HL-60/S4 treated with phorbol 12-myristate 13-acetate at 8.2 ng/mL for 4 days and 3 days (cell line): ENCODE measurements around the gene RASAL1.

Experiments used
- in situ Hi-C: fragments of 300-500 bp; cut with MboI; formaldehyde crosslinking; loops from 2 replicates; pipeline ENCODE4 v1.15.0; 2022; ENCODE audit warnings: low sequenced_read_pairs

The RASAL1 gene

GRCh38 chr12:113099364-113099763, 36.2 kb downstream of the RASAL1 start:
- in situ Hi-C loops, result no loop called here

GRCh38 chr12:113098441-113099028, 37.0 kb downstream of the RASAL1 start:
- in situ Hi-C loops, result no loop called here

GRCh38 chr12:113097716-113098440, 37.7 kb downstream of the RASAL1 start:
- in situ Hi-C loops, result no loop called here

- in situ Hi-C loops, result no loop called here
Observed at GRCh38 chr12:113096675-113097461, 38.7 kb downstream of the RASAL1 start.

GRCh38 chr12:113095405-113095804, 40.2 kb downstream of the RASAL1 start:
- in situ Hi-C loops, result no loop called here

- in situ Hi-C loops, result no loop called here
Observed at GRCh38 chr12:113094738-113095137, 40.8 kb downstream of the RASAL1 start.

- in situ Hi-C loops, result no loop called here
Observed at GRCh38 chr12:113093409-113094101, 42.0 kb downstream of the RASAL1 start.

- in situ Hi-C loops, result no loop called here
Observed at GRCh38 chr12:113092607-113093408, 42.8 kb downstream of the RASAL1 start.

- in situ Hi-C loops, result no loop called here
Observed at GRCh38 chr12:113091506-113091905, 44.1 kb downstream of the RASAL1 start.

GRCh38 chr12:113090740-113091139, 44.8 kb downstream of the RASAL1 start:
- in situ Hi-C loops, result no loop called here

- in situ Hi-C loops, result no loop called here
Observed at GRCh38 chr12:113089839-113090238, 45.7 kb downstream of the RASAL1 start.

- in situ Hi-C loops, result no loop called here
Observed at GRCh38 chr12:113088971-113089756, 46.4 kb downstream of the RASAL1 start.

- in situ Hi-C loops, result no loop called here
Observed at GRCh38 chr12:113088037-113088436, 47.5 kb downstream of the RASAL1 start.

GRCh38 chr12:113087193-113087592, 48.4 kb downstream of the RASAL1 start:
- in situ Hi-C loops, result no loop called here

GRCh38 chr12:113086249-113087164, 49.1 kb downstream of the RASAL1 start:
- in situ Hi-C loops, result no loop called here

GRCh38 chr12:113083863-113084435, 51.6 kb downstream of the RASAL1 start:
- in situ Hi-C loops, result no loop called here

- in situ Hi-C loops, result no loop called here
Observed at GRCh38 chr12:113082486-113083148, 52.9 kb downstream of the RASAL1 start.

- in situ Hi-C loops, result no loop called here
Observed at GRCh38 chr12:113081873-113082272, 53.7 kb downstream of the RASAL1 start.
